HTR-8/SVneo (cell line): Measurements from ENCODE around the gene IFI27L1.

Experiments
- DNase-seq: peaks from one replicate; pipeline ENCODE4 v3.0.0; 2011; ENCODE audit warnings: low spot score, mixed read lengths; ENCODE audit not compliant: insufficient read length
- FAIRE-seq: peaks from 2 replicates; lab custom pipeline; 2011; peaks lifted over from hg19 to GRCh38; lab: Jason Lieb, UNC

The IFI27L1 gene

DNA sequence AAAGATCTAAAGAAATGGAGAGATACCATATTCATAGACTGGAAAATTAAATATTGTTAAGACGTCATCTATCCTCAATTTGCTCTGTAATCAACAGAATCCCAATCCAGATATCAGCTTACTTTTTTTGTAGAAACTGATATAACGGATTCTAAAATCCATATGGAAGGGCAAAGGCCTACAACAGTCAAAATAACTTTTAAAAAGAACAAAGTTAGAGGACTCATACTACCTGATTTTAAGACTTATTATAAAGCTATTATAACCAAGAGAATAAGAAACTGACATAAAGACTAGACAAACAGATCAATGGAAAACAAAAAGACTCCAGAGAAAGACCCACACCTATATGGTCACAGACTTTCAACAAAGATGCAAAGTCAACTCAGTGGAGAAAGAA lies 6.1 kb upstream of the IFI27L1 start:
- FAIRE-seq, result no peak
- DNase-seq, result no peak

GRCh38 chr14:94077111-94077821 lies 3.8 kb upstream of the IFI27L1 start:
- FAIRE-seq (no peak), DNase-seq (no peak)

GRCh38 chr14:94077823-94078222 lies 3.3 kb upstream of the IFI27L1 start:
- no peak for FAIRE-seq
- no peak for DNase-seq

- FAIRE-seq (no peak), DNase-seq (no peak)
Measured at GRCh38 chr14:94079891-94080620, 1.1 kb upstream of the IFI27L1 start.

DNA sequence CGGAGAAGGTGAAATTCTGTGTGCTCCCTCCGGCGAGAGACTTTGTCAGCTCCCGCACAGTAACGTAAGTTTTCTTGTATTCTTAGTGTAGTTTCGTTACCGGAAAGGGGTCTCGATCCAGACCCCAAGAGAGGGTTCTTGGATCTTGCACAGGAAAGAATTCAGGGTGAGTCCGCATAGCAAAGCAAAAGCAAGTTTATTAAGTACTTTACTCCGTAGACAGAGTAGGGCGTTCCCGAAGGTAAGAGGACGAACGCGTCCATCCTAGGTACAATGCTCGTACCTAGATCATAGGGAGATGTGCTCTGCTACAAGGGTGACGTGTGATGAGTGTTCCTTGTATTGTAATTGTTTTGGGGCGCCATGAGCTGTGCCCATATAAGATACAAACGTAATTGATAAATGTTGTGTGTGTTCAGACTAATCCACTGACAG lies 293 bp downstream of the IFI27L1 start:
- FAIRE-seq (peak; percentile 26), DNase-seq (no peak)

GRCh38 chr14:94087891-94088290 lies 6.8 kb downstream of the IFI27L1 start:
- no peak for FAIRE-seq
- no peak for DNase-seq

DNA sequence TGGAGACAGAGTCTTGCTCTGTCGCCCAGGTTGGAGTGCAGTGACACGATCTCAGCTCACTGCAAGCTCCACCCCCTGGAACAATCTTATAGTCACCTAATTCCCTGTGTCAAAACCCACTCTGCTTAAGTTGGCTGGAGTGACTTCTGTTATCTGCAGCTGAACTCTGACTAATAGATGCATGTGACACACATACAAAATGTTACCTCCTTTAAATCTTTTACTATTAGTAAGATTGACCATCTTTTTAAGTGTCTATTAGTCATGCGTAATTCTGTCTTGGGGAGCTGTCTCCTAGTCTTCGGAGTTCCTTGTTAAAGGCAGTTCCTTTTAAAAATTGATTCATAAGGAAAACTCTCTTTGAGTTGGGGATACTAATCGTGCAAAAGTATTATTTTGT lies 7.4 kb downstream of the IFI27L1 start:
- no peak for FAIRE-seq
- DNase-seq, result no peak

DNA sequence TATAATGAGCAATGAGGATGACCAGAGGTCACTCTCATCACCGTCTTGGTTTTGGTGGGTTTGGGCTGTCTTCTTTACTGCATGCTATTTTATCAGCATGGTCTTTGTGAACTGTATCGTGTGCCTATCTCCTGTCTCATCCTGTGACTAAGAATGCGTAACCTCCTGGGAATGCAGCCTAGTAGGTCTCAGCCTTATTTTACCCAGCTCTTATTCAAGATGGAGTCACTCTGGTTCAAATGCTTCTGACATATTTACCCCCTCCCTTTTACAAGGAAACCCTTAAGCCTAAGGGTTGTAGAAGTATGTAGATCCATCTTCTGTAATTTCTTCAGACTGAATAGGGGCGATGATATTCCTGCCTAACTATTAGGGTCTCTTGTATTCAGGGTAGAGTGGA lies 8.4 kb downstream of the IFI27L1 start:
- DNase-seq (no peak), FAIRE-seq (no peak)

GRCh38 chr14:94093418-94093817 lies 12.3 kb downstream of the IFI27L1 start:
- DNase-seq, result no peak
- FAIRE-seq, result no peak

GRCh38 chr14:94097091-94097490 lies 16.0 kb downstream of the IFI27L1 start:
- no peak for FAIRE-seq

DNA sequence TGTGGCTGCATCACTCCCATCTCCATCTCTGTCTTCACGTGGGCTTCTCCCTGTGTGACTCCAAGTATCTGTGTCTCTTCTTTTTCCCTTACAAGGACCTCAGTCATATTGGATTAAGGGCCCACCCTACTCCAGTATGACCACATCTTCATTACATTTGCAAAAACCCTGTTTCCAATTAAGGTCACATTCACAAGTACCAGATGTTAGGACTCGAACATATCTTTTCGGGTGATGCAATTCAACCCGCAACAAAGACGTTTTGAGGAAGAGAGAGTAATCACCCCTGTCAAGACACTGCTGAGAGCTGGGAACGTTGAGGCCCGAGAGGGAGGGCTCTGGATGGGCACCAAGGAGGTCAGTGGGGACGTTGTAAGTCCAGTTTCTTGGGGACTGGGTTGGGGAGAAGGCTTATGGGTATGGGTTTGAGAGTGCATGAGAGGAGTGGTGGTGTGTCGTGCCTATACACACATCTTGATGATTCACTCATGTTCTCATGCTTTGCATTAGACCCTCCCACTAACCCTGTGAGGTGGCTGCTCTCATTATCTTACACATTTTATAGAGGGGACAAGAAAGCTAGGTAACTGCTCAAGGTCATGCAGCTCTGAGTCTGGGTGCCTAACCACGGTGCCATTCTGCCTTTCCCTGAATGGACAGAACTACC lies 17.3 kb downstream of the IFI27L1 start:
- FAIRE-seq (no peak), DNase-seq (no peak)

More at GRCh38 chr14:94097091-94097490, 16.0 kb downstream of the IFI27L1 start:
- no peak for DNase-seq

- DNase-seq (no peak), FAIRE-seq (no peak)
Measured at GRCh38 chr14:94099006-94099405, 17.9 kb downstream of the IFI27L1 start.

- DNase-seq (peak; percentile 65), FAIRE-seq (peak; percentile 31)
Measured at GRCh38 chr14:94100847-94101246, 19.7 kb downstream of the IFI27L1 start.

- no peak for FAIRE-seq
Measured at GRCh38 chr14:94101748-94102147, 20.6 kb downstream of the IFI27L1 start.

DNA sequence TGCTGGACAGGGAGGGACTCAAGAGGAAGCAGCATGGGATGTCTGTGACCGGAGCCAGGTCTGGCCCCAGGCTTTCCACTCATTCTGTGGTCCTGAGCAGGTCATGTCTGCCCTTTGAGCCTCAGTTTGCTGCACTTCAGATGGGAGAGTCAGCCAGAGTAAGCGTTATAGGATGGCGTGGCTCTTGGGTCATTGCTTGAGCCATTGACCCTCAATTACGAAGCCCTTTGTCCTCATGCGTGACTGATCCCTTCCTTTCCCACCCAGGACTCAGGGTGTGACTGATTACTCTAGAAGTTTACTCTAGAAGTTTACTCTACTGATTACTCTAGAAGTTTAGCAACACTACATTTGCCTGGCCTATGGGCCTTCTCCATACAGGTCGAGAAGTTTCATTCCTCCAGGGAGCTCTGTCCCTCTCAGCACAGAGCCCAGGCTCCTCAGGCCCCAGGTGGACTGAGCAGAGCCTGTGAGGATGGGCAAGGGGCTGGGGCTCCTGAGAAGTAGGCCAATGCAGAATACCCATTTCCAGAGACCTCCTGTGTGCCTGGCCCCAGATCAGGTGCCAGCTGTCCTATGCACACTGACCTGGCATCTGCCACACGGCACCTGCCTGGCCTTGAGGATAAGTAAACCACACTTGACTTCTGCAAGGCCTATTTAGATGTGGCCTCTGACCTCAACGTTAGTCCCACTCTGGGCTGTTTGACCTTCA lies 21.8 kb downstream of the IFI27L1 start:
- no peak for FAIRE-seq
- no peak for DNase-seq

More at GRCh38 chr14:94101748-94102147, 20.6 kb downstream of the IFI27L1 start:
- no peak for DNase-seq

DNA sequence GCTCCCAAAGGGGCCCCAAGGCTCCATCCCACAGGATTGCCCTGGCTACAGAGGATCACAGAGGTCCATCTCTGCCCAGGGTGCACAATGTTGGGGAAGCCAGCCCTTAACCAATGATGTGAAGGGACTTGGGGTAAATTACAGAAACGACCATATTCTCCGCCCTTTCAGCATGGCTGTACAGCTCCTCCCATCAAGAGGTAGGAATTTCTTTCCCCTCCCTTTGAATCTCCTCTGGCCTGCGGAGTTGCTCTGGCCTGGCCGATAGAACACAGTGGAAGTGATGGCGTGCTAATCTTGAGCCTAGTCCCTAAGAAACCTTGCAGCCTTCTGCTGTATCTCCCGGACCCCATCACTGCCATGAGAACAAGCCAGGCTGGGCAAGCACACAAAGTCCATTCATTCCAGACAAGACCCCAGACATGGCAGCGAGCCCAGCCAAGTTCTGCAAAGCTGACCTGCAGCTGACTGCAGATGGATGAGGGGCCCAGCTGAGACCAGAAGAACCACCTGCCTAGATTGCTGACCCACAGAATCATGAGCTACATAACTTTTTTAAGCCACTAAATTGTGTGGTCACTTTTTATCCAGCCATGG lies 22.5 kb downstream of the IFI27L1 start:
- FAIRE-seq (no peak), DNase-seq (no peak)

- no peak for DNase-seq
- no peak for FAIRE-seq
Measured at GRCh38 chr14:94104731-94105130, 23.6 kb downstream of the IFI27L1 start.

GRCh38 chr14:94109915-94110250 lies 28.8 kb downstream of the IFI27L1 start:
- no peak for FAIRE-seq
- DNase-seq, result no peak

DNA sequence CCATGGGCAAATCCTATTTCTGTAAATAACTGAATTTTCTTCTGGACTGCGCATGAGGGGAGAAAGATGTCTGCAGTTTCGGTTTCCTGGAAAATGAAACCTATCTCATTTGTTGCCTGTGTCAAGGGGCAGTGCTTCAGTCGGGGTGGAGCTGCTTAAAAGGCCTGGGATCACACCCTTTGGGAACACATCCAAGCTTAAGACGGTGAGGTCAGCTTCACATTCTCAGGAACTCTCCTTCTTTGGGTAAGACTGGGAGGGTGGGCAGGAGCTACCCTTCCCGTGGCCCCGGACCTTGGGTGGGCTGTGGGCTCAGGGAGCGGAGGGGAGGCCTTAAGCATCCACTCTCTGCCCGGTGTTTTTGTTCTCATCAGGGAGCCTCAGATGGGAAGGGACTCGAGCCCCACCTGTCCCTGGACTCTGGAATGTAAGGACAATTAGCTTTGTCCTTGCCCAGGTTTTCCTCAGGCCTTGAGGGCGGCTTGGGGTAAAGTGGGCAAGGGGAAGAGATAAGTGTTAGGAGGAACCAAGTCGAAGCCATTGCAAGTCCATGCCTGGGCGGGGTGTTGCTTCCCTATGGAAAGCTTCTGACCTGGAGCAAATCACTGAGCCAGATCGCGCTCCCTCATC lies 29.6 kb downstream of the IFI27L1 start, which contains the start of gene IFI27:
Gene IFI27 (plus strand): TSS at position 185 of the 630 bp plus-strand sequence.
- no peak for DNase-seq
- no peak for FAIRE-seq
